Vagina (tissue), 2 donors: ENCODE results near the gene MAPK1.

ENCODE experiments used
- POLR2A ChIP-seq, 2 donors: fragments of 450-650 bp; IDR thresholded peaks; one replicate each; pipeline ENCODE4 v1.6.1; 2017; ENCODE audit warnings: antibody characterized with exemption in 2 of 2, mild to moderate bottlenecking in 2 of 2, moderate library complexity in 2 of 2
- TF ChIP-seq, protein P1 (sequence below), 3 experiments: fragments of 450-650 bp in 2 of 3; fragments of 200-600 bp in 1 of 3; sonication (generic) in 1 of 3; IDR thresholded peaks; one replicate each; pipeline ENCODE4 v1.5.1; 2017 to 2019; ENCODE audit warnings: antibody characterized with exemption in 3 of 3, mild to moderate bottlenecking in 2 of 3, moderate library complexity in 2 of 3

DNA sequence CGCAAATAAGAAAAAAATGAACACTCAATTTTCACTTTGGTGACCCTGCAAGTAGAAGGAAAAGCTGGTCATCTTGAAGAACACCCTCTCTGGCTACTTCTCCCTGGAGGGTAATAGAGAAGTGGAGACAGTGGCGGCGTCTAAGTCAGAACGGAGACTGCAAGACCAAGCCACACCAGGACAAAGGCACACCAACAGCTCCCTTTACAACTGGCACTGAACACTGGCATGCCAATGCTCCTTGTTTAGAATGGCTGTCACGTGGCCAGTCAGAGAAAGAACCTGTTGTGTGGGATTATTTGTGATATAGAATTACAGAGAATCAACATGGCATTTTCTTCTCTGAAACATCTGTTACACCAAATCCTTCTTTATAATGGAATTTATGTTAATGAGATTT is 70.6 kb downstream of the MAPK1 start:
- no peak for TF ChIP-seq POLR2A (IDR thresholded peaks at IDR 0.05)
- TF ChIP-seq, protein P1, sequence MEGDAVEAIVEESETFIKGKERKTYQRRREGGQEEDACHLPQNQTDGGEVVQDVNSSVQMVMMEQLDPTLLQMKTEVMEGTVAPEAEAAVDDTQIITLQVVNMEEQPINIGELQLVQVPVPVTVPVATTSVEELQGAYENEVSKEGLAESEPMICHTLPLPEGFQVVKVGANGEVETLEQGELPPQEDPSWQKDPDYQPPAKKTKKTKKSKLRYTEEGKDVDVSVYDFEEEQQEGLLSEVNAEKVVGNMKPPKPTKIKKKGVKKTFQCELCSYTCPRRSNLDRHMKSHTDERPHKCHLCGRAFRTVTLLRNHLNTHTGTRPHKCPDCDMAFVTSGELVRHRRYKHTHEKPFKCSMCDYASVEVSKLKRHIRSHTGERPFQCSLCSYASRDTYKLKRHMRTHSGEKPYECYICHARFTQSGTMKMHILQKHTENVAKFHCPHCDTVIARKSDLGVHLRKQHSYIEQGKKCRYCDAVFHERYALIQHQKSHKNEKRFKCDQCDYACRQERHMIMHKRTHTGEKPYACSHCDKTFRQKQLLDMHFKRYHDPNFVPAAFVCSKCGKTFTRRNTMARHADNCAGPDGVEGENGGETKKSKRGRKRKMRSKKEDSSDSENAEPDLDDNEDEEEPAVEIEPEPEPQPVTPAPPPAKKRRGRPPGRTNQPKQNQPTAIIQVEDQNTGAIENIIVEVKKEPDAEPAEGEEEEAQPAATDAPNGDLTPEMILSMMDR (IDR thresholded peaks at IDR 0.05), result no peak
